Loucy (cell line): Measurements from ENCODE around the gene PAM.

ENCODE experiments used
- H2AFZ ChIP-seq: fragments of 200-600 bp; sonication (generic); 2 replicates; pipeline ENCODE4 v1.6.0; 2016; ENCODE audit warnings: antibody characterized with exemption, mild to moderate bottlenecking, low read length, moderate library complexity
- H3F3A ChIP-seq: fragments of 200-600 bp; 2 replicates; pipeline ENCODE4 v1.6.0; 2016; ENCODE audit warnings: antibody characterized with exemption, low read depth, mild to moderate bottlenecking
- H3K27me3 ChIP-seq: fragments of 200-600 bp; sonication (generic); 2 replicates; pipeline ENCODE4 v1.6.1; 2014; ENCODE audit warnings: low read length, mild to moderate bottlenecking; ENCODE audit not compliant: insufficient read depth, poor library complexity, severe bottlenecking
- H3K36me3 ChIP-seq: fragments of 200-600 bp; sonication (generic); 2 replicates; pipeline ENCODE4 v1.6.1; 2016; ENCODE audit warnings: low read length; ENCODE audit not compliant: insufficient read depth
- H3K4me1 ChIP-seq: fragments of 200-600 bp; sonication (generic); 2 replicates; pipeline ENCODE4 v1.5.1; 2014; ENCODE audit warnings: low read length, mild to moderate bottlenecking; ENCODE audit not compliant: insufficient read depth, poor library complexity, severe bottlenecking
- H3K4me2 ChIP-seq: fragments of 200-600 bp; sonication (generic); 2 replicates; pipeline ENCODE4 v1.6.0; 2014; ENCODE audit warnings: antibody characterized with exemption, low read length, low read depth, mild to moderate bottlenecking; ENCODE audit not compliant: poor library complexity, severe bottlenecking
- H3K4me3 ChIP-seq: fragments of 200-600 bp; sonication (generic); 2 replicates; pipeline ENCODE4 v1.5.1; 2014; ENCODE audit warnings: low read length, mild to moderate bottlenecking, mixed read lengths; ENCODE audit not compliant: poor library complexity, severe bottlenecking
- H3K79me2 ChIP-seq: fragments of 200-600 bp; sonication (generic); 2 replicates; pipeline ENCODE4 v1.6.1; 2014; ENCODE audit warnings: low read length; ENCODE audit not compliant: insufficient read depth
- H3K9ac ChIP-seq: fragments of 200-600 bp; sonication (generic); 2 replicates; pipeline ENCODE4 v1.6.0; 2014; ENCODE audit warnings: mild to moderate bottlenecking, low read depth, low read length, moderate library complexity; ENCODE audit not compliant: poor library complexity, severe bottlenecking
- H3K9me2 ChIP-seq: fragments of 200-600 bp; sonication (generic); replicated peaks from 2 replicates; pipeline ENCODE4 v1.6.1; 2016; ENCODE audit warnings: low read depth, low read length, mixed read lengths
- H3K9me3 ChIP-seq: fragments of 200-600 bp; sonication (generic); 2 replicates; pipeline ENCODE4 v1.6.1; 2014; ENCODE audit warnings: mild to moderate bottlenecking, antibody characterized with exemption, low read length, low read depth; ENCODE audit not compliant: insufficient read depth
- H4K20me1 ChIP-seq: fragments of 200-600 bp; sonication (generic); 2 replicates; pipeline ENCODE4 v1.6.0; 2014; ENCODE audit warnings: antibody characterized with exemption, low read length, mild to moderate bottlenecking; ENCODE audit not compliant: insufficient read depth, poor library complexity, severe bottlenecking
- CTCF ChIP-seq: fragments of 200-600 bp; sonication (generic); conservative IDR thresholded peaks from 2 replicates; pipeline ENCODE4 v1.5.1; 2014; ENCODE audit warnings: mild to moderate bottlenecking, antibody characterized with exemption, low read length
- EZH2phosphoT487 ChIP-seq: fragments of 200-600 bp; IDR thresholded peaks from 2 replicates; pipeline ENCODE4 v1.6.1; 2018; ENCODE audit warnings: antibody characterized with exemption, mild to moderate bottlenecking, moderate library complexity, borderline replicate concordance

Gene PAM

DNA sequence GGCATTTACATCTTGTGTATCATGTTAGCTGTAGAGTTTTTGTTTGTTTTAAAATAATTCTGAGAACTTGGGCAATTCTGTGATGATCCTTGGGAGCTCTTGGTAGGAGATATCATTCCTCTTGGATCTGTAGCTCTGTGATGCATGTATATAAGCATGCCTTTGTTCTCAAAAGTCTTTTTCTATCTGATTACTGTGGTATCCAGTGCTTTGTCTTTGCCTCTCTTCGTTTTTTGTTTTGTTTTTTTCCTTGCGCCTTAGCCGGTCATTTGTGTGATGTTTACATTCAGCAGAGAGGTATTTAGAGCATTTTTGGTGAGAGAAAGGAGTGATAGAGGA is 110.0 kb downstream of the PAM start:
- Histone ChIP-seq H3K4me3 (no peak overlapping the region), H4K20me1 (no peaks in the 10 kb centered on the region), H3F3A (no peaks in the 10 kb centered on the region), H3K27me3 (no peaks in the 10 kb centered on the region), H3K9ac (no peak overlapping the region), H2AFZ (no peak overlapping the region), H3K9me2 (no peaks in the 10 kb centered on the region), H3K79me2 (no peaks in the 10 kb centered on the region), H3K36me3 (no peaks in the 10 kb centered on the region), H3K4me1 (no peaks in the 10 kb centered on the region), H3K4me2 (no peak overlapping the region), H3K9me3 (no peaks in the 10 kb centered on the region)
- TF ChIP-seq CTCF = no peak
- no peak for TF ChIP-seq EZH2phosphoT487

DNA sequence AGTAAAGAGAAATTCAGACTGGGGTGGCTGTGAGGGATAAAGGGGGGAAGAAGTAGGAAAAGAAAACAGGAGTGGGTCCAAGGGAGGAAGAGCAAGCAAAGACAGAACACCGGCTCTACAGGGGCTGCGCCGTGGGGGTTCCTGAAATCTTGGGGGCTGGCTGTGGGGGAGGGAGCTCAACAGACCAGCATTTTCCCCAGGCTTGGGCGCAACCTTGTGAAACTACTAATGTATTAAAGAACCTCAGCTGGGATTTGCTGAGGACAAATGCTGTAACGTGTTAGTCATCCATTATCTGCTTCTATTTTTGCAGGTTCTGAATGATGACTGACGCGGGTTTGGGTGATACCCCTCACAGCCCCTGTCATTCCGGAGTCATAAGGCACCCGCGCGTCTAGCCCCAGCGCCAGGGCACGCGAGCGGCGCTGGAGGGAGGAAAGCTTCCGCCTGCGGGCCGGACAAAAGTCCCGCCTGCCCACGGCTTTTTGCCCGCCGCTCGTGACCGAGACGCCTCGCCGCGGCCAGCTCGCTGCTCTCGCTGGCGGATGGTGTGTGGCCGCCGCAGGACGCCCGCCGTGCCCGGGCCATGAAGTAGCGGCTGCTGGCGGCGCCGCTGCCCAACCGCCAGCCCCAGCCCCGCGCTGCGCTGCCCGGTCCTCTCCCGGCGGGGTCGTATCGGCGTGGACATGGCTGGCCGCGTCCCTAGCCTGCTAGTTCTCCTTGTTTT is 110.6 kb downstream of the PAM start:
- Histone ChIP-seq H3F3A (no peaks in the 10 kb centered on the region), H4K20me1 (no peaks in the 10 kb centered on the region), H2AFZ (no peak overlapping the region), H3K9me3 (no peaks in the 10 kb centered on the region), H3K9ac (no peak overlapping the region), H3K36me3 (no peaks in the 10 kb centered on the region), H3K9me2 (no peaks in the 10 kb centered on the region), H3K4me2 (no peak overlapping the region), H3K4me3 (no peak overlapping the region), H3K4me1 (no peaks in the 10 kb centered on the region), H3K79me2 (no peaks in the 10 kb centered on the region), H3K27me3 (no peaks in the 10 kb centered on the region)
- TF ChIP-seq CTCF (no peak), EZH2phosphoT487 (no peak)

GRCh38 chr5:102866237-102866600 is 111.1 kb downstream of the PAM start:
- no peaks in the 10 kb centered on the region for H3K27me3 ChIP-seq
- no peaks in the 10 kb centered on the region for H3K4me1 ChIP-seq
- no peak overlapping the region for H2AFZ ChIP-seq
- no peaks in the 10 kb centered on the region for H3K9me2 ChIP-seq
- H3K36me3 ChIP-seq = no peaks in the 10 kb centered on the region
- no peak overlapping the region for H3K9ac ChIP-seq
- TF ChIP-seq EZH2phosphoT487 (no peak), CTCF (no peak)
- H3K4me2 ChIP-seq = no peak overlapping the region
- H3F3A ChIP-seq = no peaks in the 10 kb centered on the region
- no peaks in the 10 kb centered on the region for H4K20me1 ChIP-seq
- H3K79me2 ChIP-seq = no peaks in the 10 kb centered on the region
- H3K4me3 ChIP-seq = no peak overlapping the region
- no peaks in the 10 kb centered on the region for H3K9me3 ChIP-seq
